ENCODE results near the gene GPC5. TPM values are rescaled to one million over a fixed set of nuclear protein-coding genes. Genes with fewer than 3 reads are reported as not detected.

GPC5 gene
- total and polyA plus RNA-seq, 9 of the 15 experiments (the other 6 are each of a cell fraction or from before 2014, with no cell fraction given), result 0.18 to 0.27 TPM; not detected in 7

GRCh38 chr13:92463134-92463533, 1064.7 kb downstream of the GPC5 start:
- under 1% methylated on average over 7 of the region's 7 CpGs for WGBS (ENCODE audit: insufficient coverage, low coverage, missing lambda C conversion rate)

More at GRCh38 chr13:92463134-92463533, 1064.7 kb downstream of the GPC5 start:
- Histone ChIP-seq H3K36me3 (ENCODE audit: control insufficient read depth, insufficient read depth, low read length) (no peaks in the 10 kb centered on the region), H3K27me3 (ENCODE audit: control insufficient read depth in 2 of 2, insufficient read depth in 2 of 2, low read length in 2 of 2) (no peaks in the 10 kb centered on the region), H4K20me1 (replicated peaks; ENCODE audit: control insufficient read depth, insufficient read depth, low read length) (no peaks in the 10 kb centered on the region), H3K9me1 (ENCODE audit: control insufficient read depth, insufficient read depth, low read length) (no peaks in the 10 kb centered on the region), H3K27ac (ENCODE audit: extremely low read depth, low read depth, low read length) (no peak overlapping the region), H3K9ac (ENCODE audit: insufficient read depth in 1 of 2, low read depth in 2 of 2, low read length in 2 of 2) (no peak overlapping the region), H3K79me2 (ENCODE audit: control insufficient read depth, insufficient read depth, low read length) (no peaks in the 10 kb centered on the region), H2AFZ (ENCODE audit: low read depth, low read length) (no peak overlapping the region), H3K4me3 (no peak overlapping the region), H3K4me2 (ENCODE audit: insufficient read depth, low read length) (no peak overlapping the region), H3K4me1 (replicated peaks in 1 of 2; ENCODE audit: control insufficient read depth in 2 of 2, insufficient read depth in 2 of 2, low read length in 2 of 2) (no peaks in the 10 kb centered on the region), H3K9me3 (replicated peaks; ENCODE audit: control insufficient read depth, insufficient read depth, low read depth, low read length) (no peaks in the 10 kb centered on the region; the same call in 1 of the 2 replicates)
- no peak for ATAC-seq
- TF ChIP-seq ZBED1 (IDR thresholded peaks at IDR 0.05) (no peak), ZC3H4 (CRISPR knock-in tag; IDR thresholded peaks at IDR 0.05; ENCODE audit: borderline replicate concordance) (0 out of 2 replicates have a peak, but pooled peaks have one; percentile 31), ZNF184 (CRISPR knock-in tag; IDR thresholded peaks at IDR 0.05) (peak; percentile 44; the same call in 1 of the 2 replicates), MXD1 (CRISPR knock-in tag; IDR thresholded peaks at IDR 0.05; ENCODE audit: borderline replicate concordance, poor library complexity, severe bottlenecking) (no peak), SPI1 (IDR thresholded peaks at IDR 0.05; ENCODE audit: borderline replicate concordance, low read depth, low read length) (no peak), MED1 (CRISPR knock-in tag; IDR thresholded peaks at IDR 0.05; ENCODE audit: borderline replicate concordance) (0 out of 2 replicates have a peak, but pooled peaks have one; percentile 68), ZNF551 (CRISPR knock-in tag; IDR thresholded peaks at IDR 0.05) (no peak), IRF2 (CRISPR knock-in tag; IDR thresholded peaks at IDR 0.05) (0 out of 2 replicates have a peak, but pooled peaks have one; percentile 60)
- DNase-seq (ENCODE audit: extremely low read depth in 1 of 4, low spot score in 3 of 4), result no peak
- intact Hi-C loops (cut with micrococcal nuclease) (no loop called here), in situ Hi-C loops (cut with MboI) (no loop called here)
- ChIA-PET POLR2A (no interaction called here), CTCF (ENCODE audit: low intra/inter-chr PET ratio) (no interaction called here)
- BruUV-seq (replicated peaks), result no TSS peak
- no peak for FAIRE-seq
